Measurements from ENCODE around the gene ADPGK.

The ADPGK gene

DNA sequence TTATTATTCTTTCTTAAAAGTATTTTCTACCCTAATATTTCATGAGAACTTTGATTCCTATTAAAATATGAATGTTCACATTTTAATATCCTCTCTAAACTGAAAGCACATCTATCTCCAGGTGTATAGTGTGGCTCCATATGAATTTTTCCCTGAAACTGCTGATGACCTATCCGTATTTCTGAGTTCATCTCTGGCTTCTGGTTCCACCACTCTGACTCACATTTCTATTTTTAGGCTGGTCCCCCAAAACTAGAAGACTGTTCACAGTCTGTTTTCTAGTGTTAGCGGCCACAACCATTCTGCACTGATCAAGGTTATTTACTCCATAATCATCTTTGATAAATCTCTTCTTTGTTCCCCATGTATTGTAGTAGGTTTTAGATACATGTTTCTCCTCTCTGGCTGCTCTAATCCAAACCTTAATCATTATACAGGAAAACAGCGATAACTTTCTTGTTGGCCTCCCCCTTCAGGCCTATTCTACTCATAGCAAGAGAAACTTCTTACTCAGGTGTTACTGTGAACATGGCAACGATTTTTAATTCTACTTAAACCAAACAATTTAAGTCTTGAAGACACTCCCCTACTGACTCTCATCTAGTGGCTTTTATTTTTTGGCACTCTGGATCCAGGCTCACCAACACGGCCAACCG lies 12.8 kb downstream of the ADPGK start:
- TF ChIP-seq, protein P1, sequence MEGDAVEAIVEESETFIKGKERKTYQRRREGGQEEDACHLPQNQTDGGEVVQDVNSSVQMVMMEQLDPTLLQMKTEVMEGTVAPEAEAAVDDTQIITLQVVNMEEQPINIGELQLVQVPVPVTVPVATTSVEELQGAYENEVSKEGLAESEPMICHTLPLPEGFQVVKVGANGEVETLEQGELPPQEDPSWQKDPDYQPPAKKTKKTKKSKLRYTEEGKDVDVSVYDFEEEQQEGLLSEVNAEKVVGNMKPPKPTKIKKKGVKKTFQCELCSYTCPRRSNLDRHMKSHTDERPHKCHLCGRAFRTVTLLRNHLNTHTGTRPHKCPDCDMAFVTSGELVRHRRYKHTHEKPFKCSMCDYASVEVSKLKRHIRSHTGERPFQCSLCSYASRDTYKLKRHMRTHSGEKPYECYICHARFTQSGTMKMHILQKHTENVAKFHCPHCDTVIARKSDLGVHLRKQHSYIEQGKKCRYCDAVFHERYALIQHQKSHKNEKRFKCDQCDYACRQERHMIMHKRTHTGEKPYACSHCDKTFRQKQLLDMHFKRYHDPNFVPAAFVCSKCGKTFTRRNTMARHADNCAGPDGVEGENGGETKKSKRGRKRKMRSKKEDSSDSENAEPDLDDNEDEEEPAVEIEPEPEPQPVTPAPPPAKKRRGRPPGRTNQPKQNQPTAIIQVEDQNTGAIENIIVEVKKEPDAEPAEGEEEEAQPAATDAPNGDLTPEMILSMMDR (IDR thresholded peaks at IDR 0.05; ENCODE audit: low read length, missing control alignments): peak; percentile 15
- no peak overlapping the region for H3K4me3 ChIP-seq (replicated peaks; ENCODE audit: low read depth, low read length)
- DNase-seq (ENCODE audit: low read depth): no peak

DNA sequence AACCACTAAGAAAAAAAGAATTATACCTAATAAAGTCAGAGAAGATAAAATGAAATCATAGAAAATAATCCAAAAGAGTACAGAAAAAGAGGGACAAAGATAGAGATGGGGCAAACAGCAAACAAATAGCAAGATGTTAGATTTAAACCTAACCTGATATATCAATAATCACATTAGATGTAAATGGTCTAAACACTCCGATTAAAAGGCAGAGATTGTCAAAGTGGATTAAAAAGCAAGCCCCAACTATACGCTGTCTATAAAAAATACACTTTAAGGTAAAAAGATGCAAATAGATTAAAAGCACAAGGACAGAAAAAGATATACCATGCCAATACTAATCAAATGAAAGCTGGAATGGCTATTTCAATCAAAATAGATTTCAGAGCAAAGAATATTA lies 16.8 kb downstream of the ADPGK start:
- no peak for DNase-seq (ENCODE audit: low read depth)
- H3K4me3 ChIP-seq (replicated peaks; ENCODE audit: low read depth, low read length): no peak overlapping the region
- TF ChIP-seq, protein P1 (IDR thresholded peaks at IDR 0.05; ENCODE audit: low read length, missing control alignments): no peak

DNA sequence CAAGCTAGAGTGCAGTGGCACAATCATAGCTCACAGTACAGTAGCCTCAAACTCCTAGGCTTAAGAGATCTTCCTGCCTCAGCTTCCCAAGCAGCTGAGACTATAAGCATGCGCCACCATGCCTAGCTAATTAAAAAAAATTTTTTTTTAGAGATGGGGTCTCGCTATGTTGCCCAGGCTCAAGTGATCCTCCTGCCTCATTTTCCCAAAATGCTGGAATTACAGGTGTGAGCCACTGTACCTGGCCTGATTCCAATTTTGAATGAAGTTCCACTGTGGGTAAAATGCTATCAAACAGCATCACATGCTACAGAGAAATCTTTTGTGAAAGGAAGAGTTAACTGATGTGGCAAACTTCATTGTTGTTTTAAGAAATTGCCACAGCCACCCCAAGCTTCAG lies 17.5 kb downstream of the ADPGK start:
- no peak for DNase-seq (ENCODE audit: low read depth)
- TF ChIP-seq, protein P1 (IDR thresholded peaks at IDR 0.05; ENCODE audit: low read length, missing control alignments): no peak
- no peak overlapping the region for H3K4me3 ChIP-seq (replicated peaks; ENCODE audit: low read depth, low read length)

DNA sequence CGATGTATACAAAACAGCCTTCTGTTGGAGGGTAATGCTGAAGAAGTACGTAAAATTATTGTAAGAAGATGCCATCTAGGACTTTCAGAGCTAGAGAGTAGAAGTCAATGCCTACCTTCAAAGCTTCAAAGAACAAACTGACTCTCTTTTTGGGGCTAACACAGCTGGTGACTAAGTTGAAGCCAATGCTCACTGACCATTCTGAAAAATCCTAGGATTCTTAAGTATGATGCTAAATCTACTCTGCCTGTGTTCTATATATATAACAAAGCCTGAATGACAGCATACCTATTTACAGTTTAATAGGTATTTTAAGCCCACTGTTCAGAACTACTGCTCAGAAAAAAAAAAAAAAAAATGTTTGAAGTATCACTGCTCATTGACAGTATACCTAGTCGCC lies 18.9 kb downstream of the ADPGK start:
- no peak overlapping the region for H3K4me3 ChIP-seq (replicated peaks; ENCODE audit: low read depth, low read length)
- TF ChIP-seq, protein P1 (IDR thresholded peaks at IDR 0.05; ENCODE audit: low read length, missing control alignments): no peak
- DNase-seq (ENCODE audit: low read depth): no peak

DNA sequence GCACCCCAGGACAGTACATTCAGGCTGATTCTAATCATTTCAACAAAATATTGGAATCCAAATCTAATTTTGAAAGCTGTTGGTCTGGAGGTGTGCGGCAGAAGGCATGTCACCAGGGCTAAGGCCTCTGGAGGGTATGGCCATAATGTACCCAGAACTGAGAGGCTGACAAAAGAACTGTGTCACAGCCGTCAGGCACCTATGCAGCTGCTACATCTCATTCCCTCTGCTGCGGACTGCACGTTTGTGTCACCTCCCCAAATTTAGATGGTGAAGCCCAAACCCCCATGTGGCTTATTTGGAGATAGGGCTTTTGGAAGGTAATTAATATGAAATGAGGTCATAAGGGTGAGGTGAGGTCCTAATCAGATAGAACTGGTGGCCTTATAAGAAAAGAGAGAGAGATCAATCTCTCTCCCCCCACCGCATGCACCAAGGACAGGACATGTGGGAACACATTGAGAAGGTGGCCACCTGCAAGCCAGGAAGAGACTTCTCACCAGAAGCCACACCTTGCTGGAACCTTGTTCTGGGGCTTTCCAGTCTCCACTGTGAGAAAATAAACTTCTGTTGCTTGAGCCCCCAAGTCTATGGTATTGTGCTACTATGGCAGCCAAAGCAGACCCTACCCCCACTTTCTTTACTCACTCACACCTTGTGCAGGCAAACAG lies 22.8 kb downstream of the ADPGK start:
- TF ChIP-seq, protein P1 (IDR thresholded peaks at IDR 0.05; ENCODE audit: low read length, missing control alignments): no peak
- DNase-seq (ENCODE audit: low read depth): no peak
- no peak overlapping the region for H3K4me3 ChIP-seq (replicated peaks; ENCODE audit: low read depth, low read length)

GRCh38 chr15:72758182-72758581 lies 25.4 kb downstream of the ADPGK start:
- no peak overlapping the region for H3K4me3 ChIP-seq (replicated peaks; ENCODE audit: low read depth, low read length)
- DNase-seq (ENCODE audit: low read depth): peak; percentile 93
- TF ChIP-seq, protein P1 (IDR thresholded peaks at IDR 0.05; ENCODE audit: low read length, missing control alignments): no peak

DNA sequence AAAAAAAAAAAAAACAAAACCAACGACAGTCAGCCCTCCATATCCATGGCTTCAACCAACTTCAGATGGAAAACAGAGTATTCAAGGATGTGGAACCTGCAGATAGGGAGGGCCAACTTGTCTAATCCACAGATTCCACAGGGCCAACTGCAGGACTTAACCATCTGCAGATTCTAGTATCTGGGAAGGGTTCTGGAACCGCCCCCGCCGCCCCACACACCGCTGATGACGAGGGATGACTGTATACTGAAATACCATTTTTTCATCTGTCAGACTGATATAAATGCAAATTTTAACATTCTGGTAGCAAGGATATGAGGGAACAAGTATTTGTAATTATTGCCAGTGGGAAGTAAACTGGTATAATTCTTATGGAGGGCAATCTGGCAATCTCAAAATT lies 29.5 kb downstream of the ADPGK start:
- H3K4me3 ChIP-seq (replicated peaks; ENCODE audit: low read depth, low read length): no peak overlapping the region
- DNase-seq (ENCODE audit: low read depth): no peak
- TF ChIP-seq, protein P1 (IDR thresholded peaks at IDR 0.05; ENCODE audit: low read length, missing control alignments): no peak
